GM18511 (cell line): ENCODE results near the gene METAP1D.
"Not testable (repeated sequence)": the region's sequence is repeated elsewhere in the genome, so short reads cannot be mapped to it uniquely, and the experiment has no call there.

Experiments used
- ATAC-seq: cut with Tn5 transposase; IDR thresholded peaks from one replicate; pipeline ENCODE4 v1.9.1; 2021; ENCODE audit warnings: mild to moderate bottlenecking, moderate library complexity; ENCODE audit not compliant: unreplicated experiment

The METAP1D gene

GRCh38 chr2:172100935-172101820, 101.4 kb downstream of the METAP1D start:
- ATAC-seq = no peak

GRCh38 chr2:172101821-172102390, 102.2 kb downstream of the METAP1D start:
- no peak for ATAC-seq

GRCh38 chr2:172102391-172103359, 102.9 kb downstream of the METAP1D start, which contains the start of gene DLX2:
DLX2 (minus strand) TSS chr2:172102900; CDS start chr2:172102538, 362 bp downstream.
- peak; percentile 79 for ATAC-seq

GRCh38 chr2:172103471-172104272, 103.9 kb downstream of the METAP1D start:
- ATAC-seq = no peak

- ATAC-seq = no peak
Measured at GRCh38 chr2:172105471-172106107, 105.8 kb downstream of the METAP1D start.

- no peak for ATAC-seq
Measured at GRCh38 chr2:172106108-172106961, 106.6 kb downstream of the METAP1D start.

GRCh38 chr2:172107690-172108586, 108.2 kb downstream of the METAP1D start:
- ATAC-seq = no peak

GRCh38 chr2:172108587-172108930, 108.8 kb downstream of the METAP1D start:
- ATAC-seq = no peak

GRCh38 chr2:172109256-172109987, 109.7 kb downstream of the METAP1D start:
- ATAC-seq = no peak

GRCh38 chr2:172109988-172110811, 110.4 kb downstream of the METAP1D start:
- ATAC-seq = no peak

GRCh38 chr2:172113617-172114016, 113.9 kb downstream of the METAP1D start:
- no peak for ATAC-seq

- not testable (repeated sequence) for ATAC-seq
Measured at GRCh38 chr2:172114176-172114575, 114.4 kb downstream of the METAP1D start.

- no peak for ATAC-seq
Measured at GRCh38 chr2:172114579-172114978, 114.8 kb downstream of the METAP1D start.

- ATAC-seq = no peak
Measured at GRCh38 chr2:172116107-172116506, 116.4 kb downstream of the METAP1D start.

- no peak for ATAC-seq
Measured at GRCh38 chr2:172119089-172119488, 119.3 kb downstream of the METAP1D start.

GRCh38 chr2:172120118-172120517, 120.4 kb downstream of the METAP1D start:
- no peak for ATAC-seq
